GM03348 (cell line): ENCODE results near the gene ATP11C.
"Not testable (repeated sequence)": the region's sequence is repeated elsewhere in the genome, so short reads cannot be mapped to it uniquely, and the experiment has no call there.

Experiments used
- DNase-seq: peaks from one replicate; pipeline ENCODE4 v3.0.0; 2012; ENCODE audit warnings: low spot score

The ATP11C gene

DNA sequence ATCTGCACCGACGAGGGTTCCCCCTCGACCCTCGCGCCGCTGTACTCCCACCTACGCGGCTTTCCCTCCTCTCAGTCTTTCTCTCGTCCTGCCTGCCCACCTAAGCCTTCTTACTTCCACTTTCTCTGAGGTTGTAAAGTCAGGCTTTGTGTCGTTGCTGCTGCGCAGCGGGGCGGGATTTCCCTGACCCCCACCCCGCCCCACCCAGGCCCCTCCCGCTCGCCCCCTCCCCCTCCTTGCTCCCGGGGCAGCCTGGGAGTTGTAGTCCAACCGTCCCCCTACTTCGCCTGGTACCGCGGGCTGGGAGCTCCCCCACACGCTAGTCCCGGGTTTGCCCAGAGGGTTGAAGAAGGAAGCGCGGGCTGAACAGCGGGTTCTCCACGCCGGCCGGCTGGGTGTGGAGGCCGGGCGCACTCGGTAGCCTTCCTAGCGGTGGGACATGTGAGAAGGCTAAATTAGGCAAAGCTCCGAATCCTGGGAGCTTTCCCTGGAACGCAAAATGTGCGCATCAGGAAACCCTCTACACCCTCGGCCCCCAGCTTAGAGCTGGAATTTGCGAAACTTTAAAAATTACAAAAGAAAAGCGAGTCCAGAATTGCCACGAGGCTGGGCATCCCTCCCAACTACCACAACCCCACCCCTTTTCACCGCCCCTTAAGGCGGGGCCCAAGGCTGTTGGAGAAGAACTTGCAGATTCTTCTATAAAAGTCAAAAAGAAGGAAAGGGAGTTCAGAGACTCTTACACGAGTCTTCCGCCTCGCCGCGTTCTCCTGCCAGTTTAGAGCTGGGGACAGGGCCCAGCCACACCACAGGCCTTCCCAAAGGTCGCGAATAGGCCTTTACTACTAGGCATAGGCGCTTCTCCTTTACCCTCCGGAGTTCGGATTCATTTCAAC, at the start of gene ATP11C:
ATP11C (minus strand) TSS at position 153 of the 896 bp plus-strand sequence. CDS start 1,011 bp downstream, outside the sequence.
- DNase-seq: peak; percentile 93

DNA sequence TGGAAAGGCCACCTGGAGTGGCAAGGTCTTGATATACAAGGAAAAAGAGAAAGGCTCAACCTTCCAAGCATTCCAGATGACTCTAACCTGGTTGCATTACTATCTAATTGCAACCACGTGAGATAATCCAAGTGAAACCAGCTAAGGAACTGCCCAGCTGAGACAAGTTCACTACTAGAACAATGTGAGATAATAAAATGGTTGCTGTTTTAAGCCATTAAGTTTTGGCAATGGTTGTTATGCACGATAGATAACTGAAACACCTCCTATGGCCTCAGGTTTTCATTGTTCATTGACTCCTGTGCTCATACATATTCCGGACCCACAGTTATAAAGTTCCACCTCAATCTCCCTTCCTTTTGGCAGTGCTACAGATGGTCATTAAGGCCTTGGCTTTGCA, 41.6 kb upstream of the ATP11C start:
- DNase-seq: no peak

DNA sequence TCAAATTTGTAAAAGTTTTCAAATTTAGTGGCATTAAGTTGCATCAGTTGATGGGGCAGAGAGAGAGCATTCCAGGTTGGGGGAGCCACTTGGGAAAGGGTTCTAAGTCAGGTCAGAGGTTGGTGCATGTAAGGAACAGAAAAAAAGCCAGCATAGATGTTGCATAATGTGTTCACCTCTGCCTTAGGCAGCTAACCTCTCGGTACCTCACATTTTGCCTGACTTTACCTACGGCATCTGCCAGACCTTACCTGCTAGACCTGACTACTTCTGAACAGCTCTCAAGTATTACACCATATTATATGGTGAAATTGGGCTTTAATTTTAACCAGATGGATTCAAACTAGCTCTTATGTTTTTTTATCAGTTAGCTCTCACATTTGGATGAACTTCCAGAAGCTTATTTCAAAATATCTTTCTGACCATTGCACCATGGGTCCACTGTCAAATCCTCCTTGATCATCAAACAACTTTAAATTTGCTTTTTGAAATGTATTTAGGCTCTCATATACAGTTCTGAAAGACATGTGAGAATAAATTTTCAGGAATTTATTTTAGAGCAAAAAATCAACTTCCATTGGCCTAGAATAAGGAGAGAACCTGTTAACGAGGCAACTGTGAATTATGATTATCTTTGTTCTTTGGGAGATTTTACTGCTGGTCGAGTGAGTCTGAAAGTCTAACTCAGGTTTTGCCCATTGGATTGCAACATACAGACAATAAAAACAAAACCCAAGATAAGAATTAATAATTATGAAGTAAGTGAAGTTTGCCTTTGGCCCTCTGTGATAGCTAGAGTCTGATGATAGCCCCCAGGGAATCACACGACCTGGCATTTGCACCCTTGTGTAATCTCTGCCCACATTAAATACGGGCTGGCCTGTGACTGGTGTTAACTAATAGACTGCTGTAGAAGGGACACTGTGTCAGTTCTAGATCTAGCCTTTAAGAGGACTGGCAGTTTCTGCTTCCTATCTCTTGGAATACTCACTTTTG, 40.1 kb upstream of the ATP11C start:
- no peak for DNase-seq

DNA sequence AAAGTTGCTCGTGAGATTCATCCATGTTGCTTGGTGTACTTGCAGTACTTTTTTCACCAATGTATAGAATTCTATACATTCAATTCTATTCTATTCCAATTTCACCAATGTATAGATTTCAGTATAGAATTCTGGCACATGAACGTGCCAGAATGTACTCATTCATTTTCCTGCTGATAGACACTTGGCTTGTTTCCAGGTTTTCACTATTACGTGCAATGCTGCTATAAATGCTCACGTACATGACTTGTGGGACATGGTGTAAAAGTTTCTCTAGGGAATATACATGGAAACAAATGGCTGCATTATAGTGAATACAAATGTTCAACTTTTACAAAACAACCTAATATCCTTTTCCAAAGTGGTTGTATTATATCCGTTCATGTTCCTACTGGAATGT, 39.3 kb upstream of the ATP11C start:
- no peak for DNase-seq

DNA sequence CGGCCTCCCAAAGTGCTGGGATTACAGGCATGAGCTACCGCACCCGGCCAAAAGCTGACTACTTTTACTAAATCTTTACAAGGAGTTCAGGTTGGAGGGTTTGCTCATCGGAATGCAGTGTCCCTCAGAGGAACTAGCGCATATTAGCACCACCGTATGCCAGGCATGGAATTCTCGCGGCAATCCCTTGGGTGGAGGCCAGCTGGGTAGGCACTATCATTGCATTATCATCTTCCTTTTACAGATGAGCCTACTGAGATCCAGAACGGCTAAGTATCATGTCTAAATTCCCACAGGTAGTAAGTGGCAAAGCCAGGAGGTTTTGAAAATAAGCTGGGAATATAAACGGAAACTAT, 38.5 kb upstream of the ATP11C start:
- no peak for DNase-seq

DNA sequence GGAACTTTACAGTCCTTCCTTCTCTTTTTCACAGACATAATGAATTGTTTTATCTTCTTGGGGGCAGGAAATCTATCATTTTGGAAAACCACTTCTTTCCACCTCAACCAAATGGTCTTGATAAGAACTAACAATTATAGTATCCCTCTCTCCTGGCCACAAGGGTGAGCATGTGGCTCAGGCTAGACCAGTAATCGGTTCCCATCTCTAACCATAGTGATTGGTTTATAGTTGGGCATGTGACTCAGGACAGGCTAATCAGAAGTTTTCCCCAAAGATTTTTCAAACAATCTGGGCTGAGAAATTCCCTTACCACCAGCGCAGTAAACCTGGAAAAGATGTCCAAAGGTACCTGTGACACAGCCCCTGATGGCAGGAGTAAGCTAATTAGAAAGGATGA, 36.4 kb upstream of the ATP11C start:
- DNase-seq: no peak

DNA sequence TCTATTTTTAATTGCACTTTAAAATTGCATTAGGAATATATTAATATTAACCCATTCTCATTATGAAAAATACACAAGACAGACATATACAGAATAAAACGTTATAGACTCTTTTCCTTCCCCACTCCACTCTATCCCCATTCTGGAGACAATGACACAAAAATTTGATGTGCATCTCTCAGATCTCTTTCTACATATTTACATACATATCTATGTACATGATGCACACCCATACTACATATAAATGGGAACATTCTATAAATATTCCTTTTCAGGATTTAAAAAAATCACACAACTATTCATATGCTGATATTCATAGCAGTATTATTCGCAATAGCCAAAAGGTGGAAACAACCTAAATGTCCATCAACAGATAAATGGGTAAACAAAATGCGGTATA, 34.9 kb upstream of the ATP11C start:
- DNase-seq: no peak

DNA sequence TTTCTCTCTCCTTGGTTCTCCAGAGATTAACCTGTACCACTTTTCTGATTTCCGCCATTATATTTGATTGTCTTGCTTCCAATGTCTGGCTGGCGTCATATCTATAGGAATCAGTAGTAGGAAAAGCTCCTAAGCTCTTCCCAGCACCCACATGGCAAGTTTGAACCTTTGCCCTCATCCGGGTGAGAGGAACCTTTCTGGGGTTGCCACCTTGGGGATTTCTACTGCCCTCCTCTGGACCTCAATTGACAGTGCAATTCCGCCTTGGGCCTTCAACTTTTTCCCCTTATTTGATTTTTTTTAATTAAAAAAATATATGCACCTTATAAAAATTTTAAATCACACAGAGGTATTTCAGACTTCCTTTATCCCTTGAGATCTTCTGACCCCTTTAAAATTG, 34.4 kb upstream of the ATP11C start:
- DNase-seq: peak; percentile 8

DNA sequence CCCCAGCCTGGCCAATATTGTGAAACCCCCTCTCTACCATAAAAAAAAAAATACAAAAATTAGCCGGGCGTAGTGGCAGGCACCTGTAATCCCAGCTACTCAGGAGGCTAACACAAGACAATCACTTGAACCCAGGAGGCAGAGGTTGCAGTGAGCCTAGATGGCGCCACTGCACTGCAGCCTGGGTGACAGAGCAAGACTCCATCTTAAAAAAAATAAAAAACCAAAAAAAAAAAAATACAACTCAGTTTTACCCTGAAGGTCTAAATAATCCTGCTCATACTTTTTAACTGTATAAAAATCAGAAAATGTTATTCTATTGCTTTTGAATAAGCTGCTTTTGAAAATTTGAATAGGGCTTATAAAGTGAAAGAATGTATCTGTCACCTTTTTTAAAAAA, 33.3 kb upstream of the ATP11C start:
- not testable (repeated sequence) for DNase-seq

DNA sequence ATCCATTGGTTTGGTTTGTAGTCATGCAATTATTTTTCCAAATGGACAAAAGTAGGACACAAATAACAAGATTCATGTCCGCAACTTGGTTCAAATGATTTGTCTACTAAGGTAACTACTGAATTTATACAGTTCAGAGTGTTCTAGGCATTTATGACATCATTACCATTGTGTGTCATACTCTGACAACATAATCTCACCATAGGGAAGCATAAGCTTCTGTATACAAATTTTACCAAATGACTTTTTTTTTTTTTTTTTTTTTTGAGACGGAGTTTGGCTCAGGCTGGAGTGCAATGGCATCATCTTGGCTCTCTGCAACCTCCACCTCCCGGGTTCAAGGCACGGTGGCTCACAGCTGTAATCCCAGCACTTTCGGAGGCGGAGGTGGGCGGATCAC, 32.6 kb upstream of the ATP11C start, which contains the start of gene CXorf66:
CXorf66 (minus strand) TSS at position 101 of the 400 bp plus-strand sequence; CDS start at position 76, 25 bp downstream.
- DNase-seq: no peak

DNA sequence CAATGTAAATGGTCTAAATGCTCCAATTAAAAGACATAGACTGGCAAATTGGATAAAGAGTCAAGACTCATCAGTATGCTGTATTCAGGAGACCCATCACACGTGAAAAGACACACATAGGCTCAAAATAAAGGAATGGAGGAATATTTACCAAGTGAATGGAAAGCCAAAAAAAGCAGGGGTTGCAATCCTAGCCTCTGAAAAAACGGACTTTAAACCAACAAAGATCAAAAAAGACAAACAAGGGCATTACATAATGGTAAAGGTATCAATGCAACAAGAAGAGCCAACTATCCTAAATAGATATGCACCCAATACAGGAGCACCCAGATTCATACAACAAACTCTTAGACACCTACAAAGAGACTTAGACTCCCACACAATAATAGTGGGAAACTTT, 28.2 kb upstream of the ATP11C start:
- DNase-seq: not testable (repeated sequence)

DNA sequence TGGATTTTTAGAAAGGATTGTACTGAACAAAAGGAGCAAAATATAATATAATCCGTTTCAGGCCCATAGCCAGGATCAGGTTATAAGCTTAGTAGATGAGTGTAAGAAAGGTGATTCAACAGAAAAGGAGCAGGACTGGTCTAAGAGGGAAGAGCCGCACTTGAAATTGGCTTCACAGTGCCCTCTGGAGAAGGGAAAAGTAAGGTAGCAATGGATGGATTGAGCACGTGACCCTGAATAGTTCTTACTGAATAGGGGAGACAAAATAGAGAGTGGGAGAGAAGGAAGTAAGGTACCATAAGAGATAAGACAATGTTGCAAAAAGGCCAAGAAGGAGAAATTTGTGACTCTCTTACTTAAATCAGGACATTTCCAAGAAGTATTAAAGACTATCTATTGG, 16.9 kb upstream of the ATP11C start:
- no peak for DNase-seq

DNA sequence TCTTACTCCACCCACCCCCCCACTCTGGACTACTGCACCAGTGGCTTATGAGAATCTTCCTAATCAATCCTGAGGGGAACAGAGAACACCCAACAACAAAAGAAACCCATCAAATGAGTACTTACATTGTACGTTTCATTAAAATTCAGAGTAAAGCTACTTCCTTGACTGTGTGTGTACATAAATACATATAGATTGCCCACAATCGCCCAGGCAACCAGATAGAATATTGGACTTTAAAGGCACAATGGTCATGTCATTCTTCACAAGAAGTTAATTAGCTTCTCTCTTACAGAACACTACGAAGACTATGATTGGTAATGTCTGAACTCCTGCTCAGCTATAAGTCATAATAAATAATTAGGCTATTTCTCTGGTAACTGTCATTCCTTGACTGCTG, 12.2 kb upstream of the ATP11C start:
- DNase-seq: no peak

DNA sequence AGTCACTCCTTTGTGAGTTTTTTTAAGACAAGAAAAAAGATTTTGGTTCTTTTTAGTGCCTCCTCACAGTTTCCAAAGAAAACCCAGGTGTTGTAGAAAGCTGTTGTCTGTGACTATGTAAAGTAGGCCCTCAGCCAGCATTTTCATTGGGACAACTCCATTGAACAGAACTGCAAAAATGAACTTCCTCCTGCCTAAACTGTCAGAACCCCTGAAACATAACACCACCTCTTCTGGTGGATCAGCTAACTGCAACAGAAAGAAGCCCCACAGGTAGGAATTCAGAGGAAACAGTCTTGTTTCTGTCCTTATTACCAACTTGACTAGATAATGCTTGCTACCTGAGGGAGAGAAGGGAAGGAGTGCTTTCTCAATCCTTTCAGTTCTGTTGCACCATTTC, 3.4 kb upstream of the ATP11C start:
- DNase-seq: no peak

DNA sequence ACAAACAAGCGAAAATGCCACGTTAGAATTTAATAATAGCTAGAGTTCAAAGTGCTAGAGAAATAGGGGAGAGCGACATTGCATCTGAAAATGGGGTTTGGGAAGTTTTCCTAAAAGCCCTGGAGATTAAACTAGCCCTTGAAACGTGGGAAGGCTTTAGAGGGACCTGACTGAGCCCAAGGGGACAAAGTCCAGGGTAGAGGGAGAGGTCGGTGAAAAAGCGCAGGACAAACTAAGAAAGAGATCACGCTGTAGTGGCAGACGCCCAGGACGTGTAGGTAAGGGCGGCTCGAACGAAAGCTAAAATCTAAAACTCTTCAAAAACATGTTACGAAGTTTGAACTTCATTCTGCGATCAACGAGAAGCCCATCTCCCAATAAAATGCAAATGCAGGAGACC, 1.1 kb upstream of the ATP11C start:
- no peak for DNase-seq

DNA sequence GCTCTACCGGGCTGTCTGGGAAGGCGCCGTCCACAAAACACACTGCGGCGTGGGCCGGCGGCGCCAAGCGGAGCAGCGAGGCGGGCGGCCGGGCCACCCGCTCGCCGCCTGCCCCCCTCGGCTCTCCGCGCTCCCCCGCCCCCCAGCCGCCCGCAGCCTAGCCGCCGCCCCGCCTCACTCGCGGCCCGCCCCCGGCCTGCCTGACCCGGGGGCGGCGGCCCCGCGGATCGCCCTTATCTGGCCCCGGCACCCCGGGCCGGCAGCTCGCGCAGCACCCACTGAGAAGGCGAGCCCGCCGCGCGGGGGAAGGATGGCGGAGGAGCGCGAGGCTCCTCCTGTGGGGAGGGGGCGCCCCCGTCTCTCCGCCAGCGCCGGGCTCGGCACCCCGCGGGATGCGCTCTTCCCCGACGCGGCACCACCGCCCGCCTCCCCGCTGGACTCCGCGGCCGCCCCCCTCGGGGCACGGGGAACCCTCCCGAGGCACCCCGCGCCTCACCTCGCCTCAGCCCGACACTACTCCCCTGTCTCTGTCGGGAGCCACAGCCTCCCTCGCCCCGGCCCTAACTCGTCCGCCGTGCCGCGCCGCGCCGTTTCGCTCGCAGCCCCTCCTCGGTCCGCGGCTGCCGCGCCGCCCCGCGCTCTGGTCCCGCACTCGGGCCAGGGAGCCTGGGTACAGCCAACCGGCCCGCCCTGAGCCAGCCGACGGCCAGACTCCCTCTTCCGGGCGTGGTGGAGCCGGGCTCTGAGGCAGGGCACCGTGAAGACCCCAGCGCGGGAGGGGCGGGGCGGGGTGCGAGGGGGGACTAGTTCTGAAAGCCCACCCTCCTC, 566 bp downstream of the ATP11C start:
- DNase-seq: peak; percentile 86

DNA sequence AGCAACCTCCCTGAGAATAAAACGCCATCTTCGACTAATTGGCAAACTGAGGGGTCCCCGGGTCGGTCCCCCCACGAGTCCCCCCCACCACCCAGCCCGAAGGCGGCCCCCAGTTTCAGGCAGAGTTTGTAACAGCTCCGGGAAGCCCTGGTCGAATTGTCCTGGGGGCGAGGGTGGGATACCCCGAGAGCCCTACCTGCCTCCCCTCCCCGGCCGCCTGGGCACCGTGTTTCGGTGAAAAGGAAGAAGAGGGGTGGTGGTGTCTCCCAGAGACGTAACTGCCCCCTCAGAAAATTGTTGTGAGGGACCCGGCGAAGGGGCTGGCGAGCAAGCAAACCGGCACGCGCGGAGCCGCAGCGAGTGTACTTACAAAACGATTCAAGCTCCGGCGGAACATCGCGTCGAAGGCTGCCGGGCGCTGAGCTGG, 1.2 kb downstream of the ATP11C start:
- no peak for DNase-seq

DNA sequence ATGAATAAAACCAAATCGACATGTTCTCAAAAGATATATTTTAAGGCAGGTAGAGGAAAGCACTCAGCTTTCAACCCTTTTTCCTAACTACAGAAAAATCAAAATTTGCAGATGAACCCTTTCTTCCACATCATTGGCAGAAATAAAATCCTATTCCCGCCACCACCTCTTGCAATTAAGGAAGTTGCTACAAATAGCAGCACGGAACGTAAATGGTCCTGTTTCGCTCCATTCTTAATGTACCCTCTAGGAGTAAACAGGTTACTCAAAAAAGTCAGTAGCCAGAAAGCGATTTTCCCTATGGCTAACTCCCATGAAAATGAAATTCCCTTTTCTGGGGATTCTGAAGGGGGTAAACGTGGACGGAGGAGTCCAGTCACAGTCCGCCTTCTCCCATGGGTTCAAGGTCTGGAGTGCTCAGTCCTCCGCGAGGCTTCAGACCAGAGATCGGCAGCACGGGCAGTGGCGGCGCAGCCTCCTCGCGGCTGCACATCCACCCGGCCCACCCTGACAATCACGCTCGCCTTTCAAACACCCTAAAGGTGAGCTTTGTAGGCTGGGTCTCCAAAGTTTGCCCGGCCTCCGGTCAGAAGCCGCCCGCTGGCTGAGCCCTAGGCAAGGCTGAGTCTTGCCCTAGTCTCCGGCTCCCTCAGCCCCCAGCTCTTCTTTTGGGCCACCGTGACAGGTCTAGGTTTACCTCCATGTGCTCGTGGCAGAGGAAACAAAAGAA, 1.8 kb downstream of the ATP11C start:
- peak; percentile 29 for DNase-seq

DNA sequence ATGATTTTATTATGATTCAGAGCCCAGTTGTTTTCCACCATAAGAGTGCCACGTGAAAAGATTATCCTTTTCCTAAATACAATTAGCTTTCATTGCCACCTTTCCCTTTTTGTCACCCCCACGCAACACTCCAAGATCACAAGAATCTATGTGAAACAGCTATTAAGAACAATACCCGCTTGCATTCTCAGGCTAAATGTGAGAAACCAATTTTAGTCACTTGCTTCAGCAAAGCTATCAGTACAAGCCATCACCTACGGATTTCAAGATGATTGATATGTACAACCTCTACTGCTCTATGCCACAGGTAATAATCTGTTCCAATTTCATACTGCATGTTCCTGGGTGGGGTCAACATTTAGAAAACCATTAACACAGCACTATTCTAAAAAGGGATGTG, 2.5 kb downstream of the ATP11C start:
- DNase-seq: no peak

DNA sequence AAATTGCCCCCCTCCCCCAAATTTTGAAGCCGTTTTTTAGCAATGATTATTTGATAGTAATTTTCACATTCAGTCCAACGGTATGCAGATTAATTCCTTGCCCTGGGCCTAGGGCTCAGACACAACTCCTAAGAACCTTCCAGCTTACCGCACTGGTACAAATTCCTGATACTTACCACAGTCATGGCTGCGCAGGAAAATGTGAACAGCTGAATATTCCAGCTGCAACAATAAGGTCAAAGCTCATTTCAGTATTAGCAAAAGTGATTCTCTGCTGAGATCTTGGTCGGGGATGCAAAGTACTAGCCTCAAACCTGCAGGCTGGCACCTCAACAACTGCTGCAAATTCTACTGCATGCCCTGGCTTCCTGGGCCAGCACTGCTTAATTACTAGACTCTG, 3.0 kb downstream of the ATP11C start:
- no peak for DNase-seq

DNA sequence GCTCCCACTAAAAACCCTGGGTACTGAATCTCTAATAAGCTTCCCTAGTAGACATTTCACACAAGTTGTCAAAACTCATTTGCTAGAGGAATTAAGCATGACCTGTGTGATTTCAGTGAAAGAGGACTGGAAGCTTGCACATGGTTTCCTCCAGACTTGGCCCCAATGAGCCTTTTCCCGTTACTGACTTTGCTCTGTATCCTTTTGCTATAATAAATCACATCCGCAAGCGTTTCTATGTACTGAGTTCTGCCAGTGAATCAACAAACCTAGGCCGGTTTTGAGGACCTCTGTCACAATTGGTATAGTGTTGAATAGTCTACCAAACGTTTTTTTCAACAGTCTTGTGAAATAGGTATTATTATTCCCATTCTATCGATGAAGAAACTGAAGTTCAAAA, 8.2 kb downstream of the ATP11C start:
- no peak for DNase-seq
